Smooth muscle cell (in vitro differentiated cells): ENCODE data around the gene PDE6A. TPM values are rescaled to one million over a fixed set of nuclear protein-coding genes. Genes with fewer than 3 reads are reported as not detected.

Experiments
- DNase-seq: peaks from one replicate; lab custom pipeline; 2025; ENCODE audit not compliant: unreplicated experiment; lab: John Stamatoyannopoulos, UW
- H2AFZ ChIP-seq: fragments of 200-600 bp; sonication (generic); 2 replicates; pipeline ENCODE4 v1.6.0; 2016; ENCODE audit warnings: antibody characterized with exemption, low read depth, mild to moderate bottlenecking
- H3F3A ChIP-seq: fragments of 200-600 bp; sonication (generic); 2 replicates; pipeline ENCODE4 v1.6.0; 2017; ENCODE audit warnings: antibody characterized with exemption, low read depth
- H3K27ac ChIP-seq: fragments of 200-600 bp; sonication (generic); 2 replicates; pipeline ENCODE4 v1.5.1; 2016; ENCODE audit warnings: low read depth, mild to moderate bottlenecking
- H3K27me3 ChIP-seq: fragments of 200-600 bp; sonication (generic); 2 replicates; pipeline ENCODE4 v1.6.1; 2016; ENCODE audit warnings: low read depth, mild to moderate bottlenecking
- H3K36me3 ChIP-seq: fragments of 200-600 bp; sonication (generic); 2 replicates; pipeline ENCODE4 v1.5.1; 2016; ENCODE audit warnings: low read depth
- H3K4me1 ChIP-seq: fragments of 200-600 bp; sonication (generic); 2 replicates; pipeline ENCODE4 v1.5.1; 2016; ENCODE audit warnings: low read depth
- H3K4me2 ChIP-seq: fragments of 200-600 bp; sonication (generic); 2 replicates; pipeline ENCODE4 v1.6.0; 2016; ENCODE audit warnings: mild to moderate bottlenecking
- H3K4me3 ChIP-seq: fragments of 200-600 bp; sonication (generic); 2 replicates; pipeline ENCODE4 v1.5.1; 2016; ENCODE audit warnings: mild to moderate bottlenecking
- H3K79me2 ChIP-seq: fragments of 200-600 bp; sonication (generic); 2 replicates; pipeline ENCODE4 v1.6.0; 2016; ENCODE audit warnings: low read depth, mild to moderate bottlenecking
- H3K9ac ChIP-seq: fragments of 200-600 bp; sonication (generic); 2 replicates; pipeline ENCODE4 v1.6.0; 2016; ENCODE audit warnings: low read depth
- H3K9me3 ChIP-seq: fragments of 200-600 bp; sonication (generic); replicated peaks from 2 replicates; pipeline ENCODE4 v1.5.1; 2016; ENCODE audit warnings: low read depth
- H4K20me1 ChIP-seq: fragments of 200-600 bp; sonication (generic); 2 replicates; pipeline ENCODE4 v1.6.0; 2016; ENCODE audit warnings: low read depth
- CTCF ChIP-seq: fragments of 200-600 bp; sonication (generic); IDR thresholded peaks from 2 replicates; pipeline ENCODE4 v1.5.1; 2017; ENCODE audit warnings: borderline replicate concordance, mild to moderate bottlenecking, antibody characterized with exemption; ENCODE audit not compliant: insufficient read depth, poor library complexity, severe bottlenecking
- WGBS: methylation state at CpG from one replicate; pipeline ENCODE4 v1.1.7; 2016; ENCODE audit warnings: low lambda C conversion rate; 5-methylcytosine and 5-hydroxymethylcytosine counted together
- polyA plus RNA-seq: library from polyadenylated mRNA; unstranded; fragments of >200 nt; fragmentation: Nextera tagmentation; extraction: Ambion mirVana; gene quantifications from 2 replicates; pipeline ENCODE4 v1.2.1, GENCODE V29; 2016
- total RNA-seq: library from RNA; depleted of rRNA; stranded (reverse); fragments of >200 nt; gene quantifications from 2 replicates; pipeline ENCODE4 v1.2.3, GENCODE V29; 2014

Gene PDE6A
- total and polyA plus RNA-seq, 2 experiments from 2014 or later: 0.05 TPM; not detected in 1

DNA sequence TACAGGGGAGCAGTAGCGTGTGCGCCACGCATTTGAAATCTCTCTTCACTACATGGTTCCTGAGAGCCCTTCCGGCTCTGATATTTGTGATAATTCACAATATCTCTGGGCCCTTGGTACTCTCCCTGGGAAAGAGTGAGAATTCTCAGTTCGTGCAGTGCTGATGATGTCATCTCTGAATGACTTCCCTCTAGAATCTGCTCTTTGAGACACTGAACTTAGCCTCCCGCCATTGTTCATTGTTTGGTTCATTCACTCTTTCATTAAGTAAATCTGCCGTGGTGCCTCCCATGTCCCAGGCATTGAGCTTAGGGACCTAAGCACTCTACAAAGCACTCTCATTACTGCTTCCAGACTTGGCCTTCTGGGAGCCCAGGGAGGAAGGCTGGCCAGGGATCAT lies 120.5 kb downstream of the PDE6A start:
- Histone ChIP-seq H4K20me1 (no peaks in the 10 kb centered on the region), H3K9me3 (no peaks in the 10 kb centered on the region), H3K36me3 (no peaks in the 10 kb centered on the region), H2AFZ (no peak overlapping the region), H3K4me3 (no peak overlapping the region), H3K27ac (no peak overlapping the region), H3K79me2 (no peaks in the 10 kb centered on the region), H3K27me3 (no peaks in the 10 kb centered on the region), H3F3A (no peaks in the 10 kb centered on the region), H3K9ac (no peak overlapping the region), H3K4me1 (no peaks in the 10 kb centered on the region), H3K4me2 (no peak overlapping the region)
- 80% methylated on average over 7 of the region's 7 CpGs for WGBS
- TF ChIP-seq CTCF: no peak
- DNase-seq: no peak

DNA sequence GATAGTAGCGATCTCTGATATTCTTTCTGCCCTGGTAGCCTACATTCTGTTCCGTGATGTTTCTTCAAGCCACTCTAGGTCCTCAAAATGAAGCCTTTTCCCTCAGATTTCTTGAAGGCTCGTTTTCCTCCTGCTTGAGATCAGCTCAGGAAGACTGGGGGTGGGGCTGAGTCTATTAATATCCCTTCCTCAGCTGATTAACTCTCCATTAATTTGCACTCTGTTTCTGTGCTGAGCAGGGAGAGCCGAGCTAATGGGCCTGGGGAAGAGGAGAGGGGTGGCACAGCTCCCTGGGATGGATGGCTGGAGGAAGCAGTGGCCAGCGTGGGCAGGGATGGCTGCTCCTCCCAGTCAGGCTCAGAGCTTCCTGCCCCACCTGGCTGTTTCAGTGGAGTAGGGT lies 121.2 kb downstream of the PDE6A start:
- Histone ChIP-seq H3K79me2 (no peaks in the 10 kb centered on the region), H3K4me3 (no peak overlapping the region), H3K4me1 (no peaks in the 10 kb centered on the region), H3F3A (no peaks in the 10 kb centered on the region), H3K27me3 (no peaks in the 10 kb centered on the region), H3K9ac (no peak overlapping the region), H3K27ac (no peak overlapping the region), H3K4me2 (peak overlapping the region; percentile 55), H3K36me3 (no peaks in the 10 kb centered on the region), H4K20me1 (no peaks in the 10 kb centered on the region), H2AFZ (peak overlapping the region; percentile 16), H3K9me3 (no peaks in the 10 kb centered on the region)
- no peak for TF ChIP-seq CTCF
- DNase-seq: no peak
- 72% methylated on average over 5 of the region's 5 CpGs for WGBS

- H2AFZ ChIP-seq: no peak overlapping the region
- 68% methylated on average over 5 of the region's 5 CpGs for WGBS
- H3K27me3 ChIP-seq: no peaks in the 10 kb centered on the region
- no peaks in the 10 kb centered on the region for H3K79me2 ChIP-seq
- H3F3A ChIP-seq: no peaks in the 10 kb centered on the region
- H4K20me1 ChIP-seq: no peaks in the 10 kb centered on the region
- DNase-seq: no peak
- H3K4me2 ChIP-seq: no peak overlapping the region
- H3K4me1 ChIP-seq: no peaks in the 10 kb centered on the region
- no peak for TF ChIP-seq CTCF
- H3K36me3 ChIP-seq: no peaks in the 10 kb centered on the region
- no peak overlapping the region for H3K27ac ChIP-seq
- H3K9ac ChIP-seq: no peak overlapping the region
- no peaks in the 10 kb centered on the region for H3K9me3 ChIP-seq
- H3K4me3 ChIP-seq: no peak overlapping the region
Observed at GRCh38 chr5:149822301-149822700, 122.3 kb downstream of the PDE6A start.
